ENCODE measurements around the gene TMEM95. TPM values are rescaled to one million over a fixed set of nuclear protein-coding genes. Genes with fewer than 3 reads are reported as not detected.

The TMEM95 gene
- total RNA-seq, 1 experiment from 2014 or later, result not detected

- TF ChIP-seq ELF1 (IDR thresholded peaks at IDR 0.05; ENCODE audit: borderline replicate concordance, low read depth), result no peak
- TF ChIP-seq SRF (IDR thresholded peaks at IDR 0.05; ENCODE audit: low read depth), result no peak
- Histone ChIP-seq H3K36me3 (ENCODE audit: control insufficient read depth in 1 of 2, insufficient read depth in 2 of 2, low read length in 2 of 2) (peaks cover 24 to 50% of the 10 kb centered on the region in 2 experiments; a peak in 3 of 4 replicates), H3K4me2 (ENCODE audit: low read length) (no peak overlapping the region), H3K79me2 (ENCODE audit: insufficient read depth, low read length) (peaks cover 20% of the 10 kb centered on the region; the same call in 1 of the 2 replicates), H3K4me1 (ENCODE audit: control insufficient read depth in 1 of 2, insufficient read depth in 2 of 2, low read length in 2 of 2) (peaks cover 0 to 12% of the 10 kb centered on the region in 2 experiments; a peak in 3 of 4 replicates), H3K4me3 (replicated peaks in 1 of 2; ENCODE audit: low read depth in 1 of 2, low read length in 2 of 2) (no peak overlapping the region), H3K27ac (ENCODE audit: low read depth, low read length) (peak overlapping the region; percentile 29; the same call in 1 of the 2 replicates), H3K9ac (ENCODE audit: low read length) (no peak overlapping the region), H4K20me1 (ENCODE audit: insufficient read depth) (no peaks in the 10 kb centered on the region), H2AFZ (ENCODE audit: low read depth, low read length, poor library complexity, severe bottlenecking) (no peak overlapping the region), H3K9me2 (ENCODE audit: insufficient read depth) (no peaks in the 10 kb centered on the region), H3K9me3 (ENCODE audit: control insufficient read depth in 1 of 2, insufficient read depth in 1 of 2, low read depth in 1 of 2, low read length in 2 of 2) (no peaks in the 10 kb centered on the region), H3K27me3 (ENCODE audit: insufficient read depth, low read length) (no peaks in the 10 kb centered on the region)
- POLR2A ChIA-PET, result no interaction called here
- CTCF ChIA-PET, result interaction anchor here (0.7 to 1.2 kb wide), 3 partner anchors 10 to 236 kb away, joined by 3 to 4 read pairs (median 3); no protein-coding TSS in a partner anchor
- RAD21 ChIA-PET (ENCODE audit: low non-redundant PET in 1 of 2, low total read pairs in 2 of 2, uncharacterized antibody in 2 of 2, unreplicated experiment in 2 of 2), result no interaction called here
- ATAC-seq, result no peak
- no TSS peak for BruUV-seq (replicated peaks)
- intact Hi-C loops (cut with micrococcal nuclease), result no loop called here
- no peak for DNase-seq (ENCODE audit: low read depth, low spot score)
Observed at GRCh38 chr17:7324438-7324779, 30.5 kb upstream of the TMEM95 start.

- Histone ChIP-seq H3K4me2 (ENCODE audit: low read length) (no peak overlapping the region), H3K79me2 (ENCODE audit: insufficient read depth, low read length) (peaks cover 20% of the 10 kb centered on the region; the same call in 1 of the 2 replicates), H3K27me3 (ENCODE audit: insufficient read depth, low read length) (no peaks in the 10 kb centered on the region), H3K36me3 (ENCODE audit: control insufficient read depth in 1 of 2, insufficient read depth in 2 of 2, low read length in 2 of 2) (peaks cover 24 to 49% of the 10 kb centered on the region in 2 experiments; a peak in 3 of 4 replicates), H3K9me3 (ENCODE audit: control insufficient read depth in 1 of 2, insufficient read depth in 1 of 2, low read depth in 1 of 2, low read length in 2 of 2) (no peaks in the 10 kb centered on the region), H2AFZ (ENCODE audit: low read depth, low read length, poor library complexity, severe bottlenecking) (no peak overlapping the region), H3K4me1 (ENCODE audit: control insufficient read depth in 1 of 2, insufficient read depth in 2 of 2, low read length in 2 of 2) (peaks cover 0 to 18% of the 10 kb centered on the region in 2 experiments; a peak in 3 of 4 replicates), H3K9ac (ENCODE audit: low read length) (no peak overlapping the region), H3K27ac (ENCODE audit: low read depth, low read length) (peak overlapping the region; percentile 29; the same call in 1 of the 2 replicates), H3K9me2 (ENCODE audit: insufficient read depth) (no peaks in the 10 kb centered on the region), H4K20me1 (ENCODE audit: insufficient read depth) (no peaks in the 10 kb centered on the region), H3K4me3 (replicated peaks in 1 of 2; ENCODE audit: low read depth in 1 of 2, low read length in 2 of 2) (no peak overlapping the region)
- TF ChIP-seq EGR1 (IDR thresholded peaks at IDR 0.05; ENCODE audit: low read depth) (no peak), FOSL1 (IDR thresholded peaks at IDR 0.05; ENCODE audit: low read depth) (no peak), SIN3A (IDR thresholded peaks at IDR 0.05; ENCODE audit: low read depth) (no peak), ZBTB33 (IDR thresholded peaks at IDR 0.05; ENCODE audit: extremely low read depth, insufficient replicate concordance, low read length) (no peak)
- ATAC-seq, result no peak
- BruUV-seq (replicated peaks), result no TSS peak
- ChIA-PET POLR2A (no interaction called here), RAD21 (ENCODE audit: low non-redundant PET in 1 of 2, low total read pairs in 2 of 2, uncharacterized antibody in 2 of 2, unreplicated experiment in 2 of 2) (no interaction called here), CTCF (interaction anchor here (0.7 to 1.2 kb wide), 3 partner anchors 11 to 236 kb away, joined by 3 to 4 read pairs (median 3); no protein-coding TSS in a partner anchor)
- no peak for DNase-seq (ENCODE audit: low read depth, low spot score)
- intact Hi-C loops (cut with micrococcal nuclease), result no loop called here
Observed at GRCh38 chr17:7325031-7325528, 29.9 kb upstream of the TMEM95 start.
